ENCODE measurements around the gene CAMTA1. TPM values are rescaled to one million over a fixed set of nuclear protein-coding genes. Genes with fewer than 3 reads are reported as not detected.
"Not testable (repeated sequence)": the region's sequence is repeated elsewhere in the genome, so short reads cannot be mapped to it uniquely, and the experiment has no call there.

The CAMTA1 gene
- total RNA-seq, 1 donor from 2014 or later = 38.1 TPM

- H3K9me3 ChIP-seq (ENCODE audit: control insufficient read depth in 3 of 3, low read length in 3 of 3) = no peaks in the 10 kb centered on the region
- peak overlapping the region in 1 of 3 donors; percentile 32 for H3K9ac ChIP-seq (ENCODE audit: low read depth in 1 of 3, low read length in 3 of 3)
- H3K27ac ChIP-seq (ENCODE audit: low read depth, low read length) = no peak overlapping the region
- peaks cover 3 to 6% (median 4%) of the 10 kb centered on the region in 3 donors for H3K4me1 ChIP-seq (ENCODE audit: control insufficient read depth in 3 of 3, insufficient read depth in 3 of 3, low read length in 3 of 3)
- peak overlapping the region in 1 of 3 donors; percentile 38 for H3K4me3 ChIP-seq (ENCODE audit: low read length in 3 of 3)
- no peaks in the 10 kb centered on the region for H3K27me3 ChIP-seq (ENCODE audit: control insufficient read depth in 3 of 3, insufficient read depth in 3 of 3, low read length in 3 of 3)
- H3K36me3 ChIP-seq (ENCODE audit: control insufficient read depth in 3 of 3, insufficient read depth in 3 of 3, low read length in 3 of 3) = peaks cover 0 to 5% (median 0%) of the 10 kb centered on the region in 3 donors
These were observed 47.4 kb downstream of the CAMTA1 start for GRCh38 chr1:6832531-6833188.

DNA sequence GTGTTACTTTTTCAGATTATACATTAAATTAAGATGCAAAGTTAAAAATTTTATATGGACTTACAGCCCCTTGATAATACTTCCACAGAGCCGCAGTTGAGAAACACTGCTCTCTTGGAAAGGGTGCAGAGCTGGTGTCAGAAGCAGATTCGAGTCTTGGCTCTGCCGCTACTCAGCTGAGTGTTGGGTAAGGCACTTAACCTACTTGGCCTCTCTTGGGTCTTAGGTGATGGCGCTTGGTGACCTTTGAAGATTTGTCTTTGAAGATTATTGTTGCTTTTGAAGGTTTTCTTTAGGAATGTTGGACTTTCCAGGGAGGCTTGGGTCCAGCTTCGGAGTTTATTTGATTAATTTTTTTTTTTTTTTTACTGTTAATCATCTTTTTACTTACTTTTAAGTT, 48.5 kb downstream of the CAMTA1 start:
- Histone ChIP-seq H3K4me1 (ENCODE audit: control insufficient read depth in 3 of 3, insufficient read depth in 3 of 3, low read length in 3 of 3) (peaks cover 3 to 6% (median 4%) of the 10 kb centered on the region in 3 donors), H3K27me3 (ENCODE audit: control insufficient read depth in 3 of 3, insufficient read depth in 3 of 3, low read length in 3 of 3) (no peaks in the 10 kb centered on the region), H3K4me3 (ENCODE audit: low read length in 3 of 3) (no peak overlapping the region), H3K9ac (ENCODE audit: low read depth in 1 of 3, low read length in 3 of 3) (no peak overlapping the region), H3K27ac (ENCODE audit: low read depth, low read length) (no peak overlapping the region), H3K36me3 (ENCODE audit: control insufficient read depth in 3 of 3, insufficient read depth in 3 of 3, low read length in 3 of 3) (peaks cover 0 to 7% (median 0%) of the 10 kb centered on the region in 3 donors), H3K9me3 (ENCODE audit: control insufficient read depth in 3 of 3, low read length in 3 of 3) (no peaks in the 10 kb centered on the region)

GRCh38 chr1:6834366-6834765, 49.1 kb downstream of the CAMTA1 start:
- Histone ChIP-seq H3K27me3 (ENCODE audit: control insufficient read depth in 3 of 3, insufficient read depth in 3 of 3, low read length in 3 of 3) (no peaks in the 10 kb centered on the region), H3K4me3 (ENCODE audit: low read length in 3 of 3) (no peak overlapping the region), H3K4me1 (ENCODE audit: control insufficient read depth in 3 of 3, insufficient read depth in 3 of 3, low read length in 3 of 3) (peaks cover 3 to 6% (median 4%) of the 10 kb centered on the region in 3 donors), H3K9me3 (ENCODE audit: control insufficient read depth in 3 of 3, low read length in 3 of 3) (no peaks in the 10 kb centered on the region), H3K9ac (ENCODE audit: low read depth in 1 of 3, low read length in 3 of 3) (no peak overlapping the region), H3K27ac (ENCODE audit: low read depth, low read length) (no peak overlapping the region), H3K36me3 (ENCODE audit: control insufficient read depth in 3 of 3, insufficient read depth in 3 of 3, low read length in 3 of 3) (peaks cover 0 to 5% (median 0%) of the 10 kb centered on the region in 3 donors)

DNA sequence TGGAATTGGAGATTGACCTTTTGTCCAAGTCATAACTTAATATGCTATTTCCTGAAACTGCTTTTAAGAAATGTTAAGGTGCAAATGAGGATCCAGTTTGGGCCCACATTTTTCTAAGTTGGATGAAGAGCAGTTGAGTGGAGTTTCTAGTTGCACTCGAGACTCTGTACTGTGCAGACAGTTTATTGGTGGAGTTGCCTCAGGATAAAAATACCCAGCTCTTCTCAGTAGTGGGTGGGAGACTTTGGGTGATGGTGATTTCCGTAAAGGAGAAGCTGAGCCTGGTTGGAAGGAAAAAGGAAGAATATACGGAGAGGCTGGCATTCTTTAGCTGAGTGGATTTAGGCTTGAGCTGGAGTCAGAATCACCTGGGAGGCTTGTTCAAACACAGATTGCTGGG, 49.9 kb downstream of the CAMTA1 start:
- no peaks in the 10 kb centered on the region for H3K27me3 ChIP-seq (ENCODE audit: control insufficient read depth in 3 of 3, insufficient read depth in 3 of 3, low read length in 3 of 3)
- H3K9me3 ChIP-seq (ENCODE audit: control insufficient read depth in 3 of 3, low read length in 3 of 3) = no peaks in the 10 kb centered on the region
- peaks cover 3 to 6% (median 4%) of the 10 kb centered on the region in 3 donors for H3K4me1 ChIP-seq (ENCODE audit: control insufficient read depth in 3 of 3, insufficient read depth in 3 of 3, low read length in 3 of 3)
- H3K9ac ChIP-seq (ENCODE audit: low read depth in 1 of 3, low read length in 3 of 3) = no peak overlapping the region
- no peak overlapping the region for H3K4me3 ChIP-seq (ENCODE audit: low read length in 3 of 3)
- peaks cover 0 to 4% (median 0%) of the 10 kb centered on the region in 3 donors for H3K36me3 ChIP-seq (ENCODE audit: control insufficient read depth in 3 of 3, insufficient read depth in 3 of 3, low read length in 3 of 3)
- no peak overlapping the region for H3K27ac ChIP-seq (ENCODE audit: low read depth, low read length)

DNA sequence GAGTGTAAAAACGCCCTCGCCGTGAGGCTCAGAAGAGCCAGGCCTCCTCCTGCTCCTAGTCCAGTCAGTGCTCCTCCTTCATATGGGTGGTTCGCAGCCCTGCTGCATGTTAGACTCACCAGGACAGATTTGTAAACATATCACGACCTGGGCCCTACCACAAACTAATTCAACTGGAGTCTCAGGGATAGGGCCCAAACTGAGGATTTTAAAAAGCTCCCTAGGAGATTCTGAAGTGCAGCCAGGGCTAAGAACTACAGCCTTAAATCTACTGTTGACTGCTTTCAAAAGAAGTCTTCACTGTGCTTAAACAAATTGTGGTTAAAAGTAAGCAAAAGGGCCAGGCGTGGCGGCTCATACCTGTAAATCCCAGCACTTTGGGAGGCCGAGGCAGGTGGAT, 57.0 kb downstream of the CAMTA1 start:
- H3K27me3 ChIP-seq (ENCODE audit: control insufficient read depth in 3 of 3, insufficient read depth in 3 of 3, low read length in 3 of 3) = no peaks in the 10 kb centered on the region
- no peaks in the 10 kb centered on the region for H3K9me3 ChIP-seq (ENCODE audit: control insufficient read depth in 3 of 3, low read length in 3 of 3)
- no peaks in the 10 kb centered on the region for H3K4me1 ChIP-seq (ENCODE audit: control insufficient read depth in 3 of 3, insufficient read depth in 3 of 3, low read length in 3 of 3)
- no peak overlapping the region for H3K9ac ChIP-seq (ENCODE audit: low read depth in 1 of 3, low read length in 3 of 3)
- peaks cover 0 to 3% (median 2%) of the 10 kb centered on the region in 3 donors for H3K36me3 ChIP-seq (ENCODE audit: control insufficient read depth in 3 of 3, insufficient read depth in 3 of 3, low read length in 3 of 3)
- H3K4me3 ChIP-seq (ENCODE audit: low read length in 3 of 3) = no peak overlapping the region
- no peak overlapping the region for H3K27ac ChIP-seq (ENCODE audit: low read depth, low read length)

DNA sequence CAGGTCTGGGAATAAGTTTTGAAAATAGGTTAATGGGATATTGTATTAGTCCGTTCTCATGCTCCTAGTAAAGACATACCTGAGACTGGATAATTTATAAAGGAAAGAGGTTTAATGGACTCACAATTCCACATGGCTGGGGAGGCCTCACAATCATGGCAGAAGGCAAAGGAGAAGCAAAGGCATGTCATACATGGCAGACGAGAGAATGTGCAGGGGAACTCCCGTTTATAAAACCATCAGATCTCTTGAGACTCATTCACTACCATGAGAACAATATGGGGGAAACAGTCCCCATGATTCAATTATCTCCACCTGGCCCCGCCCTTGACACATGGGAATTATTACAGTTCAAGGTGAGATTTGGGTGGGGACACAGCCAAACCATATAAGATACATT, 60.5 kb downstream of the CAMTA1 start:
- H3K27ac ChIP-seq (ENCODE audit: low read depth, low read length); H3K27me3 ChIP-seq (ENCODE audit: control insufficient read depth in 3 of 3, insufficient read depth in 3 of 3, low read length in 3 of 3); H3K4me3 ChIP-seq (ENCODE audit: low read length in 3 of 3); H3K9ac ChIP-seq (ENCODE audit: low read depth in 1 of 3, low read length in 3 of 3); H3K9me3 ChIP-seq (ENCODE audit: control insufficient read depth in 3 of 3, low read length in 3 of 3); H3K4me1 ChIP-seq (ENCODE audit: control insufficient read depth in 3 of 3, insufficient read depth in 3 of 3, low read length in 3 of 3); H3K36me3 ChIP-seq (ENCODE audit: control insufficient read depth in 3 of 3, insufficient read depth in 3 of 3, low read length in 3 of 3): not testable (repeated sequence)

- Histone ChIP-seq H3K9me3 (ENCODE audit: control insufficient read depth in 3 of 3, low read length in 3 of 3) (no peaks in the 10 kb centered on the region), H3K27ac (ENCODE audit: low read depth, low read length) (no peak overlapping the region), H3K27me3 (ENCODE audit: control insufficient read depth in 3 of 3, insufficient read depth in 3 of 3, low read length in 3 of 3) (no peaks in the 10 kb centered on the region), H3K36me3 (ENCODE audit: control insufficient read depth in 3 of 3, insufficient read depth in 3 of 3, low read length in 3 of 3) (peaks cover 2 to 5% (median 3%) of the 10 kb centered on the region in 3 donors), H3K4me3 (ENCODE audit: low read length in 3 of 3) (no peak overlapping the region), H3K9ac (ENCODE audit: low read depth in 1 of 3, low read length in 3 of 3) (no peak overlapping the region), H3K4me1 (ENCODE audit: control insufficient read depth in 3 of 3, insufficient read depth in 3 of 3, low read length in 3 of 3) (no peaks in the 10 kb centered on the region)
These were observed 63.6 kb downstream of the CAMTA1 start for GRCh38 chr1:6848816-6849215.

- H3K27me3 ChIP-seq (ENCODE audit: control insufficient read depth in 3 of 3, insufficient read depth in 3 of 3, low read length in 3 of 3) = no peaks in the 10 kb centered on the region
- H3K9ac ChIP-seq (ENCODE audit: low read depth in 1 of 3, low read length in 3 of 3) = no peak overlapping the region
- no peak overlapping the region for H3K4me3 ChIP-seq (ENCODE audit: low read length in 3 of 3)
- no peaks in the 10 kb centered on the region for H3K9me3 ChIP-seq (ENCODE audit: control insufficient read depth in 3 of 3, low read length in 3 of 3)
- no peak overlapping the region for H3K27ac ChIP-seq (ENCODE audit: low read depth, low read length)
- H3K36me3 ChIP-seq (ENCODE audit: control insufficient read depth in 3 of 3, insufficient read depth in 3 of 3, low read length in 3 of 3) = peaks cover 2 to 5% (median 3%) of the 10 kb centered on the region in 3 donors
- no peaks in the 10 kb centered on the region for H3K4me1 ChIP-seq (ENCODE audit: control insufficient read depth in 3 of 3, insufficient read depth in 3 of 3, low read length in 3 of 3)
These were observed 65.3 kb downstream of the CAMTA1 start for GRCh38 chr1:6850537-6850936.

- Histone ChIP-seq H3K36me3 (ENCODE audit: control insufficient read depth in 3 of 3, insufficient read depth in 3 of 3, low read length in 3 of 3) (peaks cover 3 to 5% (median 5%) of the 10 kb centered on the region in 3 donors), H3K4me1 (ENCODE audit: control insufficient read depth in 3 of 3, insufficient read depth in 3 of 3, low read length in 3 of 3) (no peaks in the 10 kb centered on the region), H3K9ac (ENCODE audit: low read depth in 1 of 3, low read length in 3 of 3) (no peak overlapping the region), H3K9me3 (ENCODE audit: control insufficient read depth in 3 of 3, low read length in 3 of 3) (no peaks in the 10 kb centered on the region), H3K27me3 (ENCODE audit: control insufficient read depth in 3 of 3, insufficient read depth in 3 of 3, low read length in 3 of 3) (no peaks in the 10 kb centered on the region), H3K4me3 (ENCODE audit: low read length in 3 of 3) (no peak overlapping the region), H3K27ac (ENCODE audit: low read depth, low read length) (no peak overlapping the region)
These were observed 67.1 kb downstream of the CAMTA1 start for GRCh38 chr1:6852136-6852890.

GRCh38 chr1:6854166-6854565, 68.9 kb downstream of the CAMTA1 start:
- H3K36me3 ChIP-seq (ENCODE audit: control insufficient read depth in 3 of 3, insufficient read depth in 3 of 3, low read length in 3 of 3) = peaks cover 3 to 5% (median 5%) of the 10 kb centered on the region in 3 donors
- no peaks in the 10 kb centered on the region for H3K9me3 ChIP-seq (ENCODE audit: control insufficient read depth in 3 of 3, low read length in 3 of 3)
- H3K27me3 ChIP-seq (ENCODE audit: control insufficient read depth in 3 of 3, insufficient read depth in 3 of 3, low read length in 3 of 3) = no peaks in the 10 kb centered on the region
- H3K4me1 ChIP-seq (ENCODE audit: control insufficient read depth in 3 of 3, insufficient read depth in 3 of 3, low read length in 3 of 3) = no peaks in the 10 kb centered on the region
- H3K4me3 ChIP-seq (ENCODE audit: low read length in 3 of 3) = no peak overlapping the region
- no peak overlapping the region for H3K9ac ChIP-seq (ENCODE audit: low read depth in 1 of 3, low read length in 3 of 3)
- H3K27ac ChIP-seq (ENCODE audit: low read depth, low read length) = no peak overlapping the region
